Gastroesophageal sphincter (tissue), 3 donors: ENCODE results near the gene ECPAS.

Experiments
- CTCF ChIP-seq, 4 experiments: fragments of 200-600 bp in 2 of 4; fragments of 450-650 bp in 2 of 4; sonication (generic) in 1 of 4; IDR thresholded peaks; one replicate each; pipeline ENCODE4 v1.5.1; 2017 to 2019; ENCODE audit warnings: antibody characterized with exemption in 4 of 4, mild to moderate bottlenecking in 2 of 4, moderate library complexity in 2 of 4
- EP300 ChIP-seq: sonication (generic); formaldehyde crosslinking; IDR thresholded peaks from one replicate; pipeline ENCODE4 v1.6.1; 2017; ENCODE audit warnings: antibody characterized with exemption, mild to moderate bottlenecking
- POLR2A ChIP-seq, 2 donors: fragments of 450-650 bp; IDR thresholded peaks; one replicate each; pipeline ENCODE4 v1.6.1; 2017; ENCODE audit warnings: antibody characterized with exemption in 2 of 2, mild to moderate bottlenecking in 2 of 2, moderate library complexity in 1 of 2
- POLR2AphosphoS5 ChIP-seq: sonication (generic); formaldehyde crosslinking; IDR thresholded peaks from one replicate; pipeline ENCODE4 v1.6.1; 2017; ENCODE audit warnings: antibody characterized with exemption

- TF ChIP-seq CTCF (IDR thresholded peaks at IDR 0.05) (no peak), POLR2A (IDR thresholded peaks at IDR 0.05) (no peak), POLR2AphosphoS5 (no peak), EP300 (no peak)
Observed at GRCh38 chr9:111429175-111429574, 55.0 kb downstream of the ECPAS start.
